Activated CD8-positive, alpha-beta memory T cell treated with anti-CD3 and anti-CD28 coated beads for 24 hours (primary cell): Measurements from ENCODE around the gene RGS14.
"Not testable (repeated sequence)": the region's sequence is repeated elsewhere in the genome, so short reads cannot be mapped to it uniquely, and the experiment has no call there.

ENCODE experiments used
- DNase-seq: peaks from one replicate; pipeline ENCODE4 v3.0.0-alpha.2; 2020

RGS14 gene

DNA sequence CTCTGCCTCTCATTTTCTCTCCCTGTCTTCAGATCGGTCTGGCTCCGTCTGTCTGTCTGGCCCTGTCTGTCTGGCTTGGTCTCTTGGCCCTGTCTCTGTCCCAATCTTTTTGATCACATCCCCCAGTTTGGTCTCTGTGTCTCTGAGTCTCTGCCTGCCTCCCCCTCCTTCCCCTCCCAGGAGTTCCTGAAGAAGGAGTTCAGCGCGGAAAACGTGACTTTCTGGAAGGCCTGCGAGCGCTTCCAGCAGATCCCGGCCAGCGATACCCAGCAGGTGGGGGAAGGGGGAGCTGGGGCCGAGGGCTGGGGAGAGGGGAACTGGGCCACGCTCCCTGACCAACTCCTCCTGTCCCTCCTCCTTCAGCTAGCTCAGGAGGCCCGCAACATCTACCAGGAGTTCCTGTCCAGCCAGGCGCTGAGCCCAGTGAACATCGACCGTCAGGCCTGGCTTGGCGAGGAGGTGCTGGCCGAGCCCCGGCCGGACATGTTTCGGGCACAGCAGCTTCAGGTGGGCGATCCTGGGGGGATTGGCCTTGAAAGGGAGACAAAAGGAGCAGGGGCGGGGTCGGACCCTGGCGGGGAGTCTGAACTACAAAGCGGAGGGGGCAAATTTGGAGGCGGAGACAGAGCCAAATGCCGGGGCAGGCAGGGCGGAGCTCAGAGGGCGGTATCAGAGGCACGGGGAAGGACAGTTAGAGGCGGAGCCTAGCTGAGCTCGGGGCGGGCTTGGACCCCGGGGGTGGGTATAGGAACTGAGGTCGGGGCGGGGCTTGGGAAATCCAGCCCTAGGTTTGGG is 9.0 kb downstream of the RGS14 start:
- DNase-seq: no peak

DNA sequence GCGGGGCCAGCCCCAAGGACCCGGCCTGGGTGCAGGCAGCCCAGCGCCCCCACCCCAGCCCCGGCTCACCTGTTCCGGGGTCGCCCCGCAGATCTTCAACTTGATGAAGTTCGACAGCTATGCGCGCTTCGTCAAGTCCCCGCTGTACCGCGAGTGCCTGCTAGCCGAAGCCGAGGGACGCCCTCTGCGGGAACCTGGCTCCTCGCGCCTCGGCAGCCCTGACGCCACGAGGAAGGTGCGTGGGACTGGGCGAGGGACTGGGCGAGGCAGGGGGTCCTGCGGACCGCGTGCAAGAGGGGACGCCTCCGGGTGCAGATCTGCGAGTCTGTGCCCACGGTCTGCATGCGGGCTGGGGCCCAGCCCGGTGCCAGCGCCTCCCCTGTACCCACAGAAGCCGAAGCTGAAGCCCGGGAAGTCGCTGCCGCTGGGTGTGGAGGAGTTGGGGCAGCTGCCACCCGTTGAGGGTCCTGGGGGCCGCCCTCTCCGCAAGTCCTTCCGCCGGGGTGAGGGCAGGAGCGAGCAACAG is 9.7 kb downstream of the RGS14 start:
- DNase-seq: no peak

GRCh38 chr5:177367981-177368868 is 10.5 kb downstream of the RGS14 start:
- no peak for DNase-seq

DNA sequence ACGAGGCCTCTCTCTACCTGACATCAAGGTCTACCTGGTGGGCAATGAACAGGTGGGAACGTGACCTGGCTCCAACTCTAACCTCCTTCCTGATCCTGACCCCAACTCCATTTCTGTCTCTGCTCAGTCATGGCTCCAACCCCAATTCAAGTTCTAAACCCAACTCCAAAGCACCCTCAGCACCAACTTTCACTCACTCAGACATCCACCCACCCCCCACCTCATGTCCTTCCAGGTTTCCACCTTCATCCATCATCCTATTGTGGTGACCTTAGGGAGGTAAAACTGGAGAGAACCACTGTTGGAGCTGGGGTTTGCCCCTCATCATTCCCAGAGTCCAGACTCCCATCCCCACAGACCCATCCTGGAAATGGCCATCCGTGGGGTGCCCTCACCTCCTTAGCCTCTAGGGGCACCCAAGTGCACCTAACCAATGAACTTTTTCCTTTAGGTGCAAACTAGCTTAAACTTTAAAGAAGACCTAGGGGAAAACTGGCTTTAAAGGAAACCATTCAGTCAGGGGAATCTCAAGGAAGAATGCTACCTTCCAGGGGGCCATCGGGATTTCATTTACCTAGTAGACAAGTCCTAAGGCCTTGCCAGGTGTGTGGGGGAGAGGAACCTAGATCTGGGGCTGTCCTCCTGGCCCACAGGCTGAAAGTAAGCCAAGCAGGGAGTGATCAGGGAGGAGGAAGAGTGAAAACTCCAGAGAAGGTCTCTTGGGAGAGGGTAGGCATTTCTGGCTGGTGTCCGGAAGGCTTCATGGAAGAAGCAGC is 11.3 kb downstream of the RGS14 start:
- no peak for DNase-seq

DNA sequence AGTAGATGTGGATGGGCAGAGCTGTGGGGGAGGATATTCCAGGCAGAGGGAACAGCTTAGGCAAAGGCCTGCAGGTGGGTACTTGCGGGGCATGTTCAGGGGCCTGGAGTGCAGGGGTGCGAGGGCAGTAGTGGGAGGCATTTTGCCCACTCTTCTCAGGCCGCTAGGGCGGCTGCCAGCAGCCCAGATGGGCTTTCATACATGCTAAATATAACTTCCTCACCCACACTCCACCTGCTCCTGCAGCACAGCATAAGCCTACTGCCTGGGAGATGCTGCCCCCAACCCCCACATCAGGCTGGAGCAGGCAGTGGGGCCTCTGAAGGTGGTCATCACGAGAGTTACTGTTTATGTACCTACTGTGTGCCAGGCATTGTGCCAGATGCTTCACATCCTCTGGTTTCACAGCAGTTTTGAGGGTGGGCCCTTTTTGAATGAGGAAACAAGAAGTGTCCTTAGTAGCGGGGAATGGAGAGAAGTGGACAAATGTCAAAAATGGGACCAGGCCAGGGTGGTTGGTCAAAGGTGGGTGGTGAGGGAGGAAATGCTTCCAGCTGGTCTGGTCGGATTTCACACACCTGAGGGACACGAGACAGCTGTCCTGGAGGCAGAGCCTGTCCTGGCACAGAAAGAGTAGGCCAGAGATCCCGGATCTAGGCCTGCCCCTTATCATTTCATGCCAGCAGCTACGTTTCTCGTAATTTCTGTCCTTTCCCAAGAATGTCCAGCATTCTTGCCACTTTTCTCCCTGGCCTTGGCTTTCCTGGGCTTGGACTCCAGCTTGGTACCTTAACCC is 12.1 kb downstream of the RGS14 start:
- DNase-seq: no peak

GRCh38 chr5:177370488-177371119 is 12.9 kb downstream of the RGS14 start:
- no peak for DNase-seq

DNA sequence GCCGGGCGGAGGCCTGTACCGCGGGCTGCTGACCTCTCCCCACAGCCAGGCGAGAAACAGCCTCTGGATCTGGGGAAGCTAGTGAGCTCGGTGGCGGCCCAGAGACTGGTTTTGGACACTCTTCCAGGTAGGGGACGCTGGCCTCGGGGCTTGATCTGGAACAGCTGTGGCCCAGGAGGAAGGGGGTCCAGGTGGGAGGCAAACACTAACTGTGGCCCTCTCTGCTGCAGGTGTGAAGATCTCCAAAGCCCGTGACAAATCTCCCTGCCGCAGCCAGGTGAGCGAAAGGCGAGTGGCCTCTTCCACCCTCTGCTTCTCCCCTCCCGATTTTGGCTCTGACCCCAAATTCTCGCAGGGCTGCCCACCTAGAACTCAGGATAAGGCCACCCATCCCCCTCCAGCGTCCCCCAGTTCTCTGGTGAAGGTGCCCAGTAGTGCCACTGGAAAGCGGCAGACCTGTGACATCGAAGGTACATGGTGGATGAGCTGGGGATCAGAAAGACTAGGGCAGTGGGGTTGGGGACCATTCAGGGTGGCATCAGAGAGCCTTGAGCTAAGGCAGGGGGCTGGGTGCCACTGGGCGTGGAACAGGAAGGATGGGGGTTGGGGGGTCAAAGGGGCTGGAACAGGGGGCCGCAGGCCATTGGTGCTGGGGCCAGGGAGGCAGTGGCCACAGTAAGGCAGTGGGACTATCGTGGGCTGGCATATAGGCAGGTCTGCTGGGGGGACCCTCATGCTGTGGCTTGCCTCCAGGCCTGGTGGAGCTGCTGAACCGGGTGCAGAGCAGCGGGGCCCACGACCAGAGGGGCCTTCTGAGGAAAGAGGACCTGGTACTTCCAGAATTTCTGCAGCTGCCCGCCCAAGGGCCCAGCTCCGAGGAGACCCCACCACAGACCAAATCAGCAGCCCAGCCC is 13.7 kb downstream of the RGS14 start:
- no peak for DNase-seq

DNA sequence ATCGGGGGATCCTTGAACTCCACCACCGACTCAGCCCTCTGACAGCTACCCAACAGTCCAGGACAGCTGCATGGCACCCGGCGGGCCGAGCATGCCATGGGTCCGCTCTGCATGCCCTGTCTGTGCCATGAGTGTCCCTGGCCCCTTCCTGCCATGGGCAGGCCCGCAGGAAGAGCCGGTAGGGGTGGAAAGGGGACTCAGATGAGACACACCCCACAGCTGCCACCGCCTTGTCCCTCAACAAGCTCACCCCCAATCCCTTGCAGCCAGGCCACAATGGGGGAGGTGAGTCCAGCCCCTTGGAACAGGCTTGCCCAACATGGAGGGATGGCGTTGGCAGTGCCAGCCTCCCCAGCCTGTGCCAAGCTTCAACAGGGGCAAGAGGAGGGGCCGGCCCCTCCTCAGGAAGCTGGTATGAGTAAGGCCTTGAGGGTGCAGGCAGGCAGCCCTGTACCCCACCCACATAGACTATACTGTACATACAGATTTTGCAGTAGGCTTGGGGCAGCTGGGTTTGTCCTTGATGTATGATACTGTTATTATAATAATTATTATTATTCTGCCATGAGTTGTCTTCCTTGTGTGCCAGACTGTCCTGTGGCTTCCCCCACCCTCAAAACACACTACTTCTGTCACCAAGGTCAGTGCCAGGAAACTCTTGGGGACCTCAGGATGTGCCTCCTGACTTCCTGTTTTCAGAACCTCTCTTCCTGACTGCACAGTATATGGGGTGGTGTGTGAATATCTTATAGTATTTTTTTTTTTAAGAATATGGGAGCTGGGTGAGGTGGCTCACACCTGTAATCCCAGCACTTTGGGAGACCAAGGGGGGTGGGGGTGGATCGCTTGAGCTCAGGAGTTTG is 14.5 kb downstream of the RGS14 start:
- DNase-seq: no peak

GRCh38 chr5:177372910-177373309 is 15.2 kb downstream of the RGS14 start:
- no peak for DNase-seq

DNA sequence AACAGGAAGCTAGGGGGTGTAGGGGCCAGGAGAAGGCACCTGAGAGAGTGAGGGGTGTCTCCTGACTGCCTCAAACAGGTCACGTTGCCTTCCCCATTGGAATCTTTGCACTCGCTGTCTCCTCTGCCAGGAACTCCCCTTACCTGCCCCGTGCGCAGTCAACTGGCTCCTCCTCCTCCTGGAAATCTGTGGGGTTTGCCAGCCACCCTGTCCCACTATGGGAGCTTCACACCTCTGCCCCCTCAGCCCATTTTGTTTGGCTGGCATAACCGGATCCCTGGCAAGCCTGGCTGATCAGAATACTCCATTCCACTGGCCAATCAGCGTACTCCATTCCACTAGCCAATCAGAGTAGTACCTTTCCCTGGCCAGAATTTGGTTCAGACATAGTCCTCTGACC is 16.1 kb downstream of the RGS14 start:
- no peak for DNase-seq

- no peak for DNase-seq
Observed at GRCh38 chr5:177374211-177374610, 16.5 kb downstream of the RGS14 start.

- not testable (repeated sequence) for DNase-seq
Observed at GRCh38 chr5:177375516-177375915, 17.8 kb downstream of the RGS14 start.

DNA sequence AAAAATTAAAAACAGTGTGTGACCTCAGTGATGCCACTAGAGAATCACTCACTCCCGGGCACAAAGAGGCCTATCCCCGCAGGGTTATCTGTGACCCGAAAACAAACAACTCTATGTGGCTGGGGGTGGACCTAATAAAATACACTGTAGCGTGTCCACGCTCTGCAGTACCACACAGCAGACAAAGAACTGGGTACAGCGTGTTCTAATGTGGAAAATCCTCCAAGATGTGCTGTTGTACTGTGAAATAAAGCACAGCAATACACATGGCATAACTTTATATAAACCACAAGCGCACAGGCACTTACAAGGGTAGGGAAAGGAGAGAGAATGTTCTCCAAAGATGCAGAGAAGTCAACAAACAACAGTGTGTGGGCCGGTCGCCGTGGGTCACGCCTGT is 18.4 kb downstream of the RGS14 start:
- DNase-seq: no peak

DNA sequence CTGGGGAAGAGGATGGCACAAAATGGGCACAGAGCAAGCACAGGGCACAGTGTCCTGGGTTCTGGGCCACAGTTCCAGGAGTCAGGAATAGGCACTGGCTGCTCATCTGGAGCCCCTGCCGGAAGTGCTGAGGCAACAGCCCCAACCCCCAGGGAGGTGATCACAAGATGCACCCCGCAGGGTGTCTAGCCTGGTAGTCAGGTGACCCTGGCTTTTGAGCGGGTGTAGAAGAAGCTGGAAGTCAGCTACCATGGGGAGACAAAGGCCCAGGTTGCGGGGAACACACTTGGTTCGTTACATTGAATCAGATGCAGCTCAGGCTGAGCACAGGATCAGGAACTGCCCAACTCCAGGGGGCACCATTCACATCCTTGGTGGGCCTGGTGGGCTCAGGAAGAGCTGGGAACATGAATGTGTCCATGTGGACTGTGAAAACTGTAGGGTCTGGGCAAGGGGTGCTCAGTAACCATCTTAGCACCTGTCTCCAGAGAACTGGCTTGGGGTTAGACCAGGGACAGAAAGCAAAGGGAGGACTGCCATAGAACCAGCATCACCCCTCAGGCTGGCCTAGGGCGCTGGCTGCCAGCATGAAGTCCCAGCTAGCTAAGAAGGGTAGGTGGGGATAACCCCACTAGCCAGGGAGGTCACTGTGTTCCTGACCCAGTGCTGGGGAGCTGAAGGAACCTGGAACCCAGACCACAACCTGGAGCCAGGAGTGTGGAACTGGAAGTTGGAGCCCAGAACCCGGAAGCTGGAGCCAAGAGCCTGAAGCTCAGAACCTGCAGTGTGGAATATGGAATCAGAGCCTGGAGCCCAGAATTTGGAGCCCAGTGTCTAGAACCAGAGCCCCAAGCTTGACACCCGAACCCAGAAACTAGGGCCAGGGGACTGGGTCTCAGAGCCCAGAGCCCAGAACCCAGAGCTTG is 20.4 kb downstream of the RGS14 start:
- DNase-seq: no peak

DNA sequence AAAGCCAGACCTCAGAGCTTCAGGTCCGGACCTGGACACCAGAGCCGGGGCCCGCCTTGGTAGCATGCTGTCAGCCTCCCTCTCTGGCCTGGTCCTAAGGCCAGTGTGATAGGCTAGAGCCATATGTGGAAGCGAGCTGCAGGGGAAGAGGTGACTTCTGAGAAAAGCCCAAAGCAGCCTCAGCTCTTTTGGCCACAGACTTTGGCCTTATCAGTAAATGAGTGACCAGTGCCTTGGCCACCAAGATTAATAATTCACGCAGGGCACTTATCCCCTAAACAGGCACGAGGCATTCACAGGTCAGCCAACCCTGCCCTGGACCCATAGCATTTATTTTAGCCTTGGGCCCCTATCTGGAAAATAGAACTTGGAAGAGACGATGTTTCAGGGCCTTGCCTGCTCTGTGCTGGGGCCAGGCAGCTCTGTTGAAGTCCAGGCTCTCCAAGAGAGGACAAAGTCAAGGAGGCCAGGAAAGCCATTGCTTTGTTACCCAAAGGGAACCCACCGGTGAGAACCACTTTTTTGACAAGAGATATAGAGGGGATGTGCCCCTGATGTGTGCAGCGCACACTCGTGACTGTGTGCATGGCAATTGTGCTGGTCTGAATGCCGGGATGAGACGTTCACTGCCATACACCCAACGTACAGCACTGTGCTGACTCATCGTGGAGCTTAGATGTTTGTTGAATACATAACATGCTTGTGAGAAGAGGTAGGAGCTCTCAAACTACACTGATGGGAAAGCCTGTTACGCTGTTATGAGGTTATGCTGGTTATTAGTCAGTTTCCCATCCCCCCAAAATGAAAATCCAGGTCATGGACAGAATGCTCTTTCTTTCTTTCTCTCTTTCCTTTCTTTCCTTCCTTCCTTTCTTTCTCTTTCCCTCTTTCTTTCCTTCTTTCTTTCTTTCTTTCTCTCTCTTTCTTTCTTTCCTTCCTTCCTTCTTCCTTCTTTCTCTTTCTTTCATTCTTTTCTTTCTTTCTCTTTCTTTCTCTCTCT is 21.5 kb downstream of the RGS14 start:
- no peak for DNase-seq

DNA sequence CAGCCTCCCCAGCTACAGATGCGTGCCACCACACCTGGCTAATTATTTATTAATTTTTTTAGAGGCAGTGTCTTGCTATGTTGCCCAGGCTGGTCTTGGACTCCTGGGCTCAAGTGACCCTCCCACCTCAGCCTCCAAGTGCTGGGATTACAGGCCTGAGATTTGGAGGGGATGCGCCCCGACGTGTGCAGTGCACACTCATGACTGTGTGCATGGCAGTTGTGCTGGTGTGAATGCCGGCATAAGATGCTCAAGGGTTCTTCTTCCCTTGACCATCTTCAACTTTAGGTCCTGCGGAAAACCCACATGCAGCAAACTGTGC is 23.0 kb downstream of the RGS14 start:
- DNase-seq: no peak

DNA sequence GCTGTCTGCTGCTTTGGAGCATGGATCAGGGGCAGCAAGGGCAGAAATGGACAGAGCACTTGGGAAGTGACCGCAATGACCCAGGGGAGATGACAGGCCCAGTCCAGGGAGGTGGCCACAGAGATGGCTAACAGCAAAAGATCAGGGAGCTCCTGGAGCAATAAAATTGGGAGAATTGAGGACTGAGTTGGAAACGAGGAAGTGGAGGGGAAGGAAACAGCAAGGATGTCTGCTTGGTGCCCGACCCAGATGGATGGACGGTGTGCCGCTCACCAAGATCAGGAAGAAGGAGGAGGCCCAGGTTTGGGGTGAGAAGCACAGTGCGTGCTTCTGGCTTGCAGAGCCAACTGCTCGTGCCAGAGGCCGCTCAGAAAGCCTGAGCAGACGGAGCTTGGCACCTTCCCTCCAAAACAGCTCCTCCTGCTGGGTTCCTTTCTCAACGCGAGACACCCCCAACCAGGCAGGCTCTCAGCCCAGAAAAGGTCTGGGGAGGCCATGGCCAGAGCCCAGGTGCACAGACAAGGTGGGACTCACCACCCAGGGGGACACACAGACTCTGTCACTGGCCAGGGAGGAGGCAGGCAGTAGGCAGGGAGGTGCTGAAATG is 24.8 kb downstream of the RGS14 start:
- no peak for DNase-seq
